Tibial artery (tissue), 4 donors: ENCODE results near the gene ADSS2.
A peak's percentile ranks its signal among the peaks of the same experiment; 100 is the strongest.

Source experiments
- DNase-seq, 2 donors: peaks; one replicate each; pipeline ENCODE4 v3.0.0-alpha.2; 2019
- H3K27ac ChIP-seq, 2 donors: fragments of 200-600 bp; sonication (generic) in 1 of 2; 1 replicate in 1 of 2; 2 replicates in 1 of 2; pipeline ENCODE4 v1.5.1; 2018 to 2019; ENCODE audit warnings: mild to moderate bottlenecking in 1 of 2
- H3K27me3 ChIP-seq, 2 donors: fragments of 200-600 bp; sonication (generic) in 1 of 2; one replicate each; pipeline versions ENCODE4 v1.5.1 to v1.6.0; 2016 to 2019
- H3K36me3 ChIP-seq, 3 donors: fragments of 200-600 bp; sonication (generic) in 2 of 3; one replicate each; pipeline ENCODE4 v1.5.1; 2016 to 2019; ENCODE audit warnings: mild to moderate bottlenecking in 2 of 3
- H3K4me1 ChIP-seq, 4 donors: fragments of 200-600 bp; sonication (generic) in 2 of 4; 1 replicate in 3 of 4; 2 replicates in 1 of 4; pipeline ENCODE4 v1.5.1; 2016 to 2019
- H3K4me3 ChIP-seq, 2 donors: fragments of 200-600 bp; sonication (generic) in 1 of 2; 1 replicate in 1 of 2; 2 replicates in 1 of 2; pipeline ENCODE4 v1.5.1; 2018 to 2019; ENCODE audit warnings: mild to moderate bottlenecking in 2 of 2
- H3K9me3 ChIP-seq, 3 donors: fragments of 200-600 bp; sonication (generic) in 1 of 3; one replicate each; pipeline ENCODE4 v1.5.1; 2016 to 2019
- CTCF ChIP-seq, 2 experiments: fragments of 200-600 bp in 1 of 2; fragments of 450-650 bp in 1 of 2; IDR thresholded peaks; one replicate each; pipeline ENCODE4 v1.5.1; 2017 to 2019; ENCODE audit warnings: antibody characterized with exemption in 2 of 2, mild to moderate bottlenecking in 1 of 2, moderate library complexity in 1 of 2
- intact Hi-C: fragments of 100-400 bp; cut with DNase I; formaldehyde crosslinking; loops from one replicate; pipeline ENCODE4 v1.15.0; 2023; ENCODE audit warnings: low total_unique reads

The ADSS2 gene

GRCh38 chr1:244448279-244449036, 3.3 kb downstream of the ADSS2 start:
- Histone ChIP-seq H3K4me1 (peaks cover 0 to 66% (median 39%) of the 10 kb centered on the region in 4 donors), H3K27ac (peak overlapping the region; percentile 15 to 98), H3K36me3 (no peaks in the 10 kb centered on the region), H3K27me3 (no peaks in the 10 kb centered on the region), H3K4me3 (no peak overlapping the region), H3K9me3 (no peaks in the 10 kb centered on the region)
- no peak for TF ChIP-seq CTCF (IDR thresholded peaks at IDR 0.05)
- no peak for DNase-seq
- intact Hi-C loops, result no loop called here

- Histone ChIP-seq H3K27me3 (no peaks in the 10 kb centered on the region), H3K4me3 (no peak overlapping the region), H3K27ac (peak overlapping the region in 1 of 2 donors; percentile 98), H3K9me3 (no peaks in the 10 kb centered on the region), H3K4me1 (peaks cover 0 to 70% (median 39%) of the 10 kb centered on the region in 4 donors), H3K36me3 (no peaks in the 10 kb centered on the region)
- TF ChIP-seq CTCF (IDR thresholded peaks at IDR 0.05), result no peak
- intact Hi-C loops, result no loop called here
- DNase-seq, result no peak
Observed at GRCh38 chr1:244447552-244447951, 4.2 kb downstream of the ADSS2 start.

GRCh38 chr1:244447024-244447423, 4.7 kb downstream of the ADSS2 start:
- DNase-seq, result no peak
- no peaks in the 10 kb centered on the region for H3K9me3 ChIP-seq
- peaks cover 0 to 72% (median 39%) of the 10 kb centered on the region in 4 donors for H3K4me1 ChIP-seq
- H3K27me3 ChIP-seq, result no peaks in the 10 kb centered on the region
- no peak for TF ChIP-seq CTCF (IDR thresholded peaks at IDR 0.05)
- H3K36me3 ChIP-seq, result no peaks in the 10 kb centered on the region
- peak overlapping the region in 1 of 2 donors; percentile 98 for H3K27ac ChIP-seq
- intact Hi-C loops, result no loop called here
- H3K4me3 ChIP-seq, result no peak overlapping the region

- peaks cover 0 to 72% (median 38%) of the 10 kb centered on the region in 4 donors for H3K4me1 ChIP-seq
- no peaks in the 10 kb centered on the region for H3K9me3 ChIP-seq
- DNase-seq, result no peak
- peak overlapping the region; percentile 29 to 55 for H3K27ac ChIP-seq
- intact Hi-C loops, result no loop called here
- no peak for TF ChIP-seq CTCF (IDR thresholded peaks at IDR 0.05)
- no peaks in the 10 kb centered on the region for H3K27me3 ChIP-seq
- no peak overlapping the region for H3K4me3 ChIP-seq
- H3K36me3 ChIP-seq, result no peaks in the 10 kb centered on the region
Observed at GRCh38 chr1:244445320-244446181, 6.2 kb downstream of the ADSS2 start.

GRCh38 chr1:244444854-244445253, 6.9 kb downstream of the ADSS2 start:
- Histone ChIP-seq H3K36me3 (no peaks in the 10 kb centered on the region), H3K27ac (peak overlapping the region; percentile 29 to 55), H3K9me3 (no peaks in the 10 kb centered on the region), H3K4me1 (peaks cover 0 to 66% (median 33%) of the 10 kb centered on the region in 4 donors), H3K4me3 (no peak overlapping the region), H3K27me3 (no peaks in the 10 kb centered on the region)
- TF ChIP-seq CTCF (IDR thresholded peaks at IDR 0.05), result no peak
- DNase-seq, result no peak
- intact Hi-C loops, result no loop called here
